Kidney (tissue), 14 donors: ENCODE results near the gene ABCB8. TPM values are rescaled to one million over a fixed set of nuclear protein-coding genes. Genes with fewer than 3 reads are reported as not detected.

Source experiments
- DNase-seq, 5 donors: peaks; one replicate each; pipeline ENCODE4 v3.0.0-alpha.2; 2013 to 2020
- FAIRE-seq: peaks from 2 replicates; lab custom pipeline; 2012; peaks lifted over from hg19 to GRCh38; lab: Jason Lieb, UNC
- H3K27ac ChIP-seq, 2 donors: one replicate each; pipeline ENCODE4 v1.7.0; 2013; ENCODE audit warnings: low read depth in 2 of 2, low read length in 2 of 2, inconsistent platforms in 1 of 2
- H3K27me3 ChIP-seq: one replicate; pipeline ENCODE4 v1.7.1; 2013; ENCODE audit warnings: low read length, inconsistent platforms; ENCODE audit not compliant: control insufficient read depth, insufficient read depth
- H3K36me3 ChIP-seq, 3 donors: one replicate each; pipeline versions ENCODE4 v1.7.0 to v1.7.1; 2013; ENCODE audit warnings: low read length in 3 of 3, control low read depth in 1 of 3, inconsistent platforms in 1 of 3; ENCODE audit not compliant: insufficient read depth in 3 of 3, control insufficient read depth in 2 of 3
- H3K4me1 ChIP-seq, 3 donors: one replicate each; pipeline versions ENCODE4 v1.7.0 to v1.7.1; 2013; ENCODE audit warnings: low read length in 3 of 3, inconsistent platforms in 1 of 3, low read depth in 1 of 3; ENCODE audit not compliant: control insufficient read depth in 2 of 3, insufficient read depth in 2 of 3
- H3K4me3 ChIP-seq, 3 donors: one replicate each; pipeline versions ENCODE4 v1.7.0 to v1.8.1; 2013; ENCODE audit warnings: low read length in 3 of 3, control low read depth in 1 of 3, inconsistent platforms in 1 of 3
- H3K9ac ChIP-seq, 3 donors: one replicate each; pipeline versions ENCODE4 v1.7.0 to v1.7.1; 2013; ENCODE audit warnings: low read length in 3 of 3, control low read depth in 1 of 3, inconsistent platforms in 1 of 3
- H3K9me3 ChIP-seq, 3 donors: one replicate each; pipeline versions ENCODE4 v1.7.0 to v1.7.1; 2013; ENCODE audit warnings: low read length in 3 of 3, control low read depth in 1 of 3, inconsistent platforms in 1 of 3; ENCODE audit not compliant: control insufficient read depth in 2 of 3, insufficient read depth in 1 of 3
- CTCF ChIP-seq: IDR thresholded peaks from 3 replicates; pipeline ENCODE4 v1.5.1; 2012; ENCODE audit warnings: mild to moderate bottlenecking, moderate library complexity, borderline replicate concordance; ENCODE audit not compliant: insufficient read depth; ENCODE audit errors: extremely low read depth
- intact Hi-C: fragments of 100-400 bp; cut with DNase I; formaldehyde crosslinking; loops from one replicate; pipeline ENCODE4 v1.11.1; 2022
- polyA plus RNA-seq: library from polyadenylated mRNA; stranded (reverse); fragments of 350-450 nt; fragmentation: Illumina TruSeq; extraction: RNeasy Lipid Tissue Mini Kit (QIAGEN cat#74804); gene quantifications from one replicate; pipeline ENCODE4 v1.2.3, GENCODE V29; 2014; ENCODE audit warnings: low read depth, low replicate concordance; ENCODE audit not compliant: insufficient read depth
- total RNA-seq: library from RNA; stranded (reverse); fragmentation: NEBNext Ultra II Directional; extraction: Animal tissue kit (Norgen Biotek cat#: 25700); gene quantifications from one replicate; pipeline ENCODE4 v1.2.1, GENCODE V29; 2021
- donor health status: control.
- donor health status: control.
- donor health status: control.
- donor health status: control.
- donor health status: control.
- donor health status: DM: yes; HTN: yes; CAD: no.
- donor health status: Normal renal cell carcinoma (clear cell type).

Gene ABCB8
- total and polyA plus RNA-seq, 2 donors from 2014 or later, result 34.3 to 36.0 TPM

- H3K27me3 ChIP-seq, result peaks cover 7% of the 10 kb centered on the region
- H3K9me3 ChIP-seq, result no peaks in the 10 kb centered on the region
- FAIRE-seq (no peak), DNase-seq (peak; percentile 69 to 81 (median 72))
- intact Hi-C loops, result no loop called here
- TF ChIP-seq CTCF, result peak; percentile 22
- H3K9ac ChIP-seq, result no peak overlapping the region
- H3K4me1 ChIP-seq, result peaks cover 0 to 20% (median 0%) of the 10 kb centered on the region in 3 donors
- H3K4me3 ChIP-seq, result no peak overlapping the region
- no peak overlapping the region for H3K27ac ChIP-seq
- no peaks in the 10 kb centered on the region for H3K36me3 ChIP-seq
Measured at GRCh38 chr7:151012911-151013347, 15.3 kb upstream of the ABCB8 start.

GRCh38 chr7:151013356-151013732 is 14.9 kb upstream of the ABCB8 start:
- no peaks in the 10 kb centered on the region for H3K36me3 ChIP-seq
- no peaks in the 10 kb centered on the region for H3K9me3 ChIP-seq
- H3K4me3 ChIP-seq, result no peak overlapping the region
- no peak for FAIRE-seq
- intact Hi-C loops, result no loop called here
- H3K27ac ChIP-seq, result no peak overlapping the region
- DNase-seq, result peak in 2 of 5 donors; percentile 20 to 83
- H3K4me1 ChIP-seq, result peaks cover 0 to 23% (median 0%) of the 10 kb centered on the region in 3 donors
- H3K9ac ChIP-seq, result no peak overlapping the region
- no peak for TF ChIP-seq CTCF
- H3K27me3 ChIP-seq, result peaks cover 7% of the 10 kb centered on the region

- H3K27me3 ChIP-seq, result peaks cover 7% of the 10 kb centered on the region
- TF ChIP-seq CTCF, result no peak
Measured at GRCh38 chr7:151013733-151014497, 14.3 kb upstream of the ABCB8 start.

More at GRCh38 chr7:151013733-151014497, 14.3 kb upstream of the ABCB8 start:
- intact Hi-C loops, result no loop called here
- Histone ChIP-seq H3K36me3 (no peaks in the 10 kb centered on the region), H3K9me3 (no peaks in the 10 kb centered on the region), H3K9ac (no peak overlapping the region), H3K27ac (no peak overlapping the region), H3K4me3 (peak overlapping the region in 2 of 3 donors; percentile 14 to 29), H3K4me1 (peaks cover 0 to 25% (median 0%) of the 10 kb centered on the region in 3 donors)
- no peak for FAIRE-seq
- peak; percentile 92 to 95 (median 93) for DNase-seq
